ENCODE data around the gene CLTB. TPM values are rescaled to one million over a fixed set of nuclear protein-coding genes. Genes with fewer than 3 reads are reported as not detected.

CLTB gene
- polyA plus RNA-seq, 2 of the 4 experiments (the other 2 are of a cell fraction): 42.2 to 47.4 TPM

DNA sequence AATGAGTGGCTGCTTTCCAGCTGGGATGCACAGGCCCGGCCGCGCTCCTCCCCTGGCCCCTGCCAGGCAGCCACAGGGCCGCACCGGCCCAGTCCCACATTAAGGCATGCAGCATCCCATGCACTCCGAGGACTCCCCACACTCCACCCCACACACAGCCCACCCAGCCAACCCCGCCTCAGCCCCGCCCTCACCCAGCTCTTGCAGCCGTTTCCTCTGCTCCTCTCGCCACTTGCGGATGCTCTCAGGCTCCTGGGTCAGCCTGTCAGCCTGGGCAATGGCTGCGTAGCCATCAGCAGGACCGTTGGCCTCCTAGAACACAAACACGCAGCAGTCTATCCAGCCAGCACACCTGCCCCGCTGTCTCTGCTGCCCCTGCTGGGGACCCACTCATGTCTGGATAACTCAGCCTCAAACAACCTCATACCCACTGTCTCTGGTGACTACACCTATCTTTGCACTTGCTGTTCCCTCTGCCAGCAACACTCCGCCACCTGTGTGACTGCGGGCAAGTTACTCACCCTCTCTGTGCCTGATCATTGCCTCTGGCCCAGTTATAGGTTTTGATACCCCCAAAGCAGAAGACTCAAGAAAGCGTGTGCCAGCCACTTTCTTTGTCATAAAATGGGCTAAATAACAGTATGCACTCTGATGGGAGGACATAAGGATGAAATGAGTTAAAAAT lies 18.5 kb downstream of the CLTB start:
- H3K9me3 ChIP-seq: no peaks in the 10 kb centered on the region
- H3K4me1 ChIP-seq: peaks cover 14% of the 10 kb centered on the region; the same call in 2 of the 3 replicates
- ChIA-PET CTCF (interaction anchor here (0.6 kb wide), 1 partner anchor 237 kb away, joined by 3 read pairs; no protein-coding TSS in a partner anchor), POLR2A (no interaction called here)
- H3K27ac ChIP-seq: no peak overlapping the region
- TF ChIP-seq, protein P1, sequence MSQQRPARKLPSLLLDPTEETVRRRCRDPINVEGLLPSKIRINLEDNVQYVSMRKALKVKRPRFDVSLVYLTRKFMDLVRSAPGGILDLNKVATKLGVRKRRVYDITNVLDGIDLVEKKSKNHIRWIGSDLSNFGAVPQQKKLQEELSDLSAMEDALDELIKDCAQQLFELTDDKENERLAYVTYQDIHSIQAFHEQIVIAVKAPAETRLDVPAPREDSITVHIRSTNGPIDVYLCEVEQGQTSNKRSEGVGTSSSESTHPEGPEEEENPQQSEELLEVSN (IDR thresholded peaks at IDR 0.05; ENCODE audit: borderline replicate concordance, low read depth): no peak
- no peak for TF ChIP-seq GATA3 (IDR thresholded peaks at IDR 0.05; ENCODE audit: borderline replicate concordance)
- no peak for TF ChIP-seq POLR2A (IDR thresholded peaks at IDR 0.05; ENCODE audit: low read length)
- no peak for TF ChIP-seq ZSCAN20 (CRISPR knock-in tag; IDR thresholded peaks at IDR 0.05)
- TF ChIP-seq ZNF302 (CRISPR knock-in tag; IDR thresholded peaks at IDR 0.05): no peak
- TF ChIP-seq TFCP2L1 (CRISPR knock-in tag; IDR thresholded peaks at IDR 0.05): no peak
- TF ChIP-seq JUNB (IDR thresholded peaks at IDR 0.05): no peak
- no peak for TF ChIP-seq MAFK (IDR thresholded peaks at IDR 0.05; ENCODE audit: partially characterized antibody)
- TF ChIP-seq HDAC2 (IDR thresholded peaks at IDR 0.05): no peak
- no peak for TF ChIP-seq CHD4 (IDR thresholded peaks at IDR 0.05; ENCODE audit: borderline replicate concordance)
- no peak for TF ChIP-seq PBX3 (IDR thresholded peaks at IDR 0.05)
- no peak for TF ChIP-seq RCOR1 (IDR thresholded peaks at IDR 0.05; ENCODE audit: low read depth, low read length)
- TF ChIP-seq HOXA7 (CRISPR knock-in tag; IDR thresholded peaks at IDR 0.05): no peak
- no peak for TF ChIP-seq CEBPB (IDR thresholded peaks at IDR 0.05)
- no peak for TF ChIP-seq EHMT2 (IDR thresholded peaks at IDR 0.05; ENCODE audit: low read depth)
- TF ChIP-seq FOSL2 (IDR thresholded peaks at IDR 0.05): no peak
- TF ChIP-seq FOSL2 (CRISPR knock-in tag; IDR thresholded peaks at IDR 0.05): no peak
- TF ChIP-seq RNF2 (IDR thresholded peaks at IDR 0.05; ENCODE audit: borderline replicate concordance, low read depth): no peak
- no peak for TF ChIP-seq RAD21 (conservative IDR thresholded peaks at IDR 0.05 in 1 of 2, IDR thresholded peaks at IDR 0.05 in 1 of 2)
- ATAC-seq (no peak), FAIRE-seq (no peak), DNase-seq (ENCODE audit: low read depth in 1 of 2, low spot score in 1 of 2) (no peak)
- H3K4me3 ChIP-seq: no peak overlapping the region
- H3K4me2 ChIP-seq: no peak overlapping the region
- 91% methylated on average over 17 of the region's 18 CpGs for WGBS (ENCODE audit: missing lambda C conversion rate)

GRCh38 chr5:176396330-176396729 lies 20.0 kb downstream of the CLTB start:
- Histone ChIP-seq H3K4me2 (no peak overlapping the region), H3K4me1 (peaks cover 13% of the 10 kb centered on the region; the same call in 2 of the 3 replicates), H3K4me3 (no peak overlapping the region), H3K27ac (no peak overlapping the region), H3K9me3 (no peaks in the 10 kb centered on the region)
- FAIRE-seq: no peak
- ChIA-PET POLR2A (no interaction called here), CTCF (interaction anchor here (1.1 to 1.6 kb wide), 3 partner anchors 11 to 182 kb away, joined by 3 to 5 read pairs (median 3); no protein-coding TSS in a partner anchor)
- WGBS (ENCODE audit: missing lambda C conversion rate): 72% methylated on average over 6 of the region's 6 CpGs
- peak; percentile 93 for TF ChIP-seq MAFK (IDR thresholded peaks at IDR 0.05; ENCODE audit: partially characterized antibody)
- TF ChIP-seq CBX8 (IDR thresholded peaks at IDR 0.05): no peak
- no peak for DNase-seq (ENCODE audit: low read depth in 1 of 2, low spot score in 1 of 2)
- ATAC-seq: 0 out of 6 replicates have a peak, but pooled peaks of 1 of the 2 experiments have one; percentile 14

DNA sequence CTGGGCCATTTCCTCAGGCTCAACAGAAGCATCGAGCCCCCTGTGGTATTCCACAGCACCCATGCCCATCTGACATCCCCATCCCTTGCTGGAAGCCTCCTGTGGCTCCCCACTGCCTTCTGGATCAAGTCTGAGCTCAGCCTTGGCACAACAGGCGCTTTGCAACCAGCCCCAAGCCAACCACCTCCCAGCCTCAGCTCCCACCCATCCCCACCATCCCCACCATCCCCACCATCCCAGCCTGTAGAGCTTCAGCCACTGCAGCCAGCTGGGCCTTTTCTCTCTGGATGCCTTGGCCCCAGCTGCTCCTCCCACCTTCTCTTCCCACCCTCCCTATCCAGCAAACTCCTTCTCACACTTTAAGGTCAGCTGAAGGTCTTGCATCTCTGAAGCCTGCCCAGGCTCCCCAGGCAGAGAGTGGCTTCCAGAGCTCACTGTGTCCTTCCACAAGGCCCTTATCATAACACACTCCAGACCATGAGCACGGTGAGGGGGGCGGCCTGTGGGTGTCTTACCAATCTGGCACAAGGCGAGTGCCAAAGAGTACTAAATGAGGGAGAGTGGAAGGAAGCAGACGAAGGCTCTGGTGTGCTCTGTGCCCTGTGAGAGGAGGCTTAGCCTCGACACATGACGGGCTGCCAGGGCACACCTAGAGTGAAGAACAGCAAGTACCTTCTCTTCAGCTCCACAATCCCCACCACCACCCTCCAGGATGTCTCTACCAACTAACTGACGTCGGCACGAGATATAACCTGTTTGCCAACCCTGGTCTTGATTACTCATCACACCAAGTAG lies 21.3 kb downstream of the CLTB start:
- Histone ChIP-seq H3K4me3 (no peak overlapping the region), H3K4me1 (peaks cover under 1% of the 10 kb centered on the region; the same call in 2 of the 3 replicates), H3K4me2 (no peak overlapping the region), H3K27ac (no peak overlapping the region), H3K9me3 (no peaks in the 10 kb centered on the region)
- WGBS (ENCODE audit: missing lambda C conversion rate): 90% methylated on average over 11 of the region's 11 CpGs
- TF ChIP-seq POLR2A (IDR thresholded peaks at IDR 0.05; ENCODE audit: low read length) (no peak), JUNB (IDR thresholded peaks at IDR 0.05) (no peak), SREBF2 (IDR thresholded peaks at IDR 0.05) (no peak), ESRRA (IDR thresholded peaks at IDR 0.05; ENCODE audit: borderline replicate concordance, low read length) (no peak), TFCP2L1 (CRISPR knock-in tag; IDR thresholded peaks at IDR 0.05) (no peak), RFX5 (IDR thresholded peaks at IDR 0.05) (no peak), KDM5A (IDR thresholded peaks at IDR 0.05) (no peak), ZSCAN20 (CRISPR knock-in tag; IDR thresholded peaks at IDR 0.05) (no peak), EP300 (IDR thresholded peaks at IDR 0.05) (no peak), MAZ (IDR thresholded peaks at IDR 0.05; ENCODE audit: borderline replicate concordance, low read depth, low read length) (no peak), CHD2 (IDR thresholded peaks at IDR 0.05; ENCODE audit: low read length, partially characterized antibody) (no peak), NFE2L2 (conservative IDR thresholded peaks at IDR 0.05; ENCODE audit: low read length) (no peak), HOXB5 (CRISPR knock-in tag; IDR thresholded peaks at IDR 0.05) (no peak), RNF2 (IDR thresholded peaks at IDR 0.05; ENCODE audit: borderline replicate concordance, low read depth) (no peak), NPAS2 (CRISPR knock-in tag; IDR thresholded peaks at IDR 0.05; ENCODE audit: borderline replicate concordance) (no peak), MYC (IDR thresholded peaks at IDR 0.05; ENCODE audit: borderline replicate concordance, low read length) (no peak)
- TF ChIP-seq, protein P1 (IDR thresholded peaks at IDR 0.05; ENCODE audit: borderline replicate concordance, low read depth): no peak
- ChIA-PET POLR2A (no interaction called here), CTCF (interaction anchor here (0.6 to 1.7 kb wide), 6 partner anchors 9 to 257 kb away, joined by 3 to 5 read pairs (median 3); partner anchors contain the start of gene CLTB)
- FAIRE-seq (no peak), DNase-seq (ENCODE audit: low read depth in 1 of 2, low spot score in 1 of 2) (no peak), ATAC-seq (no peak; a peak in 1 of 6 replicates)

All from A549 (cell line).